B cell (primary cell): ENCODE results near the gene SLC2A1. TPM values are rescaled to one million over a fixed set of nuclear protein-coding genes. Genes with fewer than 3 reads are reported as not detected.

Source experiments
- ATAC-seq: fragments of 200-7000 bp; cut with Tn5 transposase; one replicate; pipeline ENCODE4 v1.10.0; 2021; ENCODE audit warnings: low read depth, mild to moderate bottlenecking, moderate number of reproducible peaks, moderate library complexity
- CTCF ChIA-PET: fragments of 350-600 bp; sonication (Branson Sonifier 250); formaldehyde crosslinking; loops from one replicate; lab custom pipeline; 2021; ENCODE audit warnings: antibody characterized with exemption, inconsistent platforms; lab: Charles Lee
- POLR2A ChIA-PET: fragments of 350-600 bp; sonication (Branson Sonifier 250); formaldehyde crosslinking; loops from one replicate; lab custom pipeline; 2021; ENCODE audit warnings: antibody characterized with exemption; lab: Charles Lee
- DNase-seq: peaks from one replicate; pipeline ENCODE4 v3.0.0; 2013
- H2AFZ ChIP-seq: 2 replicates; pipeline ENCODE4 v1.6.1; 2012; ENCODE audit warnings: mild to moderate bottlenecking, low read depth, low read length; ENCODE audit not compliant: insufficient read depth, poor library complexity, severe bottlenecking
- H3K27ac ChIP-seq, 2 donors: 1 replicate in 1 of 2; 2 replicates in 1 of 2; pipeline ENCODE4 v1.5.1; 2012 to 2013; ENCODE audit warnings: low read length in 2 of 2, mild to moderate bottlenecking in 2 of 2, moderate library complexity in 1 of 2
- H3K27me3 ChIP-seq, 4 experiments: fragments of 200-600 bp in 1 of 4; sonication (generic) in 1 of 4; replicated peaks in 1 of 4; 1 replicate in 2 of 4; 2 replicates in 2 of 4; pipeline versions ENCODE4 v1.6.1 to v1.7.0; 2013 to 2016; ENCODE audit warnings: low read length in 3 of 4, mild to moderate bottlenecking in 2 of 4, mixed read lengths in 1 of 4, moderate library complexity in 1 of 4; ENCODE audit not compliant: insufficient read depth in 4 of 4, control insufficient read depth in 3 of 4; ENCODE audit errors: control extremely low read depth in 1 of 4
- H3K36me3 ChIP-seq, 2 experiments: replicated peaks in 1 of 2; 1 replicate in 1 of 2; 2 replicates in 1 of 2; pipeline versions ENCODE4 v1.6.1 to v1.7.1; 2013; ENCODE audit warnings: low read length in 1 of 2; ENCODE audit not compliant: insufficient read depth in 2 of 2, control insufficient read depth in 1 of 2; ENCODE audit errors: control extremely low read depth in 1 of 2, extremely low read depth in 1 of 2
- H3K4me1 ChIP-seq, 2 donors: fragments of 200-600 bp in 1 of 2; sonication (generic) in 1 of 2; 1 replicate in 1 of 2; 2 replicates in 1 of 2; pipeline versions ENCODE4 v1.5.1 to v1.6.1; 2013 to 2017; ENCODE audit warnings: low read length in 2 of 2; ENCODE audit not compliant: control insufficient read depth in 2 of 2, insufficient read depth in 2 of 2
- H3K4me2 ChIP-seq: replicated peaks from 2 replicates; pipeline ENCODE3; 2012; ENCODE audit warnings: mild to moderate bottlenecking, low read depth, low read length; ENCODE audit not compliant: poor library complexity, severe bottlenecking
- H3K4me3 ChIP-seq, 5 experiments: fragments of 200-600 bp in 1 of 5; sonication (generic) in 1 of 5; 1 replicate in 3 of 5; 2 replicates in 2 of 5; pipeline versions ENCODE4 v1.5.1 to v1.7.0; 2011 to 2016; ENCODE audit warnings: low read length in 4 of 5, mild to moderate bottlenecking in 4 of 5, low read depth in 2 of 5, control low read depth in 1 of 5, moderate library complexity in 1 of 5; ENCODE audit not compliant: insufficient read depth in 1 of 5; ENCODE audit errors: control extremely low read depth in 1 of 5, extremely low read depth in 1 of 5
- H3K79me2 ChIP-seq: fragments of 200-600 bp; sonication (generic); one replicate; pipeline ENCODE4 v1.6.0; 2016; ENCODE audit warnings: low read length; ENCODE audit not compliant: control insufficient read depth, insufficient read depth
- H3K9ac ChIP-seq: fragments of 200-600 bp; sonication (generic); 2 replicates; pipeline ENCODE4 v1.6.1; 2017; ENCODE audit warnings: mild to moderate bottlenecking, low read length, moderate library complexity
- H3K9me3 ChIP-seq, 3 donors: one replicate each; pipeline versions ENCODE4 v1.6.1 to v1.7.1; 2013; ENCODE audit warnings: low read length in 2 of 3; ENCODE audit not compliant: control insufficient read depth in 2 of 3, insufficient read depth in 1 of 3; ENCODE audit errors: control extremely low read depth in 1 of 3
- H4K20me1 ChIP-seq: 2 replicates; pipeline ENCODE4 v1.6.0; 2012; ENCODE audit warnings: mild to moderate bottlenecking, low read length; ENCODE audit not compliant: insufficient read depth, control insufficient read depth, poor library complexity, severe bottlenecking
- H3K27ac Mint-ChIP-seq: one replicate; pipeline ENCODE4 v1.8.0; 2021; ENCODE audit warnings: mixed read lengths
- H3K27me3 Mint-ChIP-seq: one replicate; pipeline ENCODE4 v1.8.0; 2021; ENCODE audit warnings: mixed read lengths
- H3K4me1 Mint-ChIP-seq: one replicate; pipeline ENCODE4 v1.8.0; 2021; ENCODE audit warnings: mixed read lengths
- H3K4me3 Mint-ChIP-seq: one replicate; pipeline ENCODE4 v1.8.0; 2021; ENCODE audit warnings: mixed read lengths
- H3K9me3 Mint-ChIP-seq: one replicate; pipeline ENCODE4 v1.8.0; 2022; ENCODE audit warnings: mixed read lengths; ENCODE audit not compliant: insufficient read depth
- CTCF ChIP-seq: fragments of 200-600 bp; IDR thresholded peaks from one replicate; pipeline ENCODE4 v1.8.0; 2022; ENCODE audit warnings: antibody characterized with exemption, mild to moderate bottlenecking
- EZH2 ChIP-seq: IDR thresholded peaks from 2 replicates; pipeline ENCODE4 v1.6.1; 2012; ENCODE audit warnings: borderline replicate concordance, low read depth, mild to moderate bottlenecking, moderate library complexity, low read length; ENCODE audit not compliant: insufficient read depth, poor library complexity, severe bottlenecking
- WGBS: methylation state at CpG from one replicate; pipeline ENCODE4 v1.1.5; 2013; ENCODE audit warnings: missing lambda C conversion rate; ENCODE audit not compliant: insufficient coverage; 5-methylcytosine and 5-hydroxymethylcytosine counted together
- intact Hi-C: fragments of 100-400 bp; cut with micrococcal nuclease; formaldehyde crosslinking; loops from one replicate; pipeline ENCODE4 v1.10.0; 2022
- polyA plus RNA-seq: library from polyadenylated mRNA; depleted of rRNA; stranded (reverse); fragments of >200 nt; gene quantifications from 2 replicates; pipeline ENCODE4 v1.2.3, GENCODE V29; 2012
- total RNA-seq, 2 donors: library from RNA; stranded (reverse); fragments of 120-200 nt in 1 of 2; gene quantifications; 1 replicate in 1 of 2; 2 replicates in 1 of 2; pipeline versions ENCODE4 v1.2.3 to v1.2.4, GENCODE V29; 2013 to 2022

SLC2A1 gene
- total and polyA plus RNA-seq, 2 donors (not counting 1 experiment from before 2014, with no cell fraction given): 223 to 240 TPM

- DNase-seq (no peak), ATAC-seq (no peak)
- Histone ChIP-seq H3K36me3 (no peaks in the 10 kb centered on the region), H2AFZ (no peak overlapping the region), H3K79me2 (no peaks in the 10 kb centered on the region), H3K4me1 (peaks cover 11 to 18% of the 10 kb centered on the region in 2 donors), H3K9ac (no peak overlapping the region), H4K20me1 (no peaks in the 10 kb centered on the region), H3K4me2 (no peak overlapping the region), H3K4me3 (no peak overlapping the region), H3K27me3 (no peaks in the 10 kb centered on the region), H3K27ac (no peak overlapping the region), H3K9me3 (no peaks in the 10 kb centered on the region)
- Mint-ChIP-seq H3K4me1 (peaks cover 15% of the 10 kb centered on the region), H3K4me3 (no peak overlapping the region), H3K27ac (peak overlapping the region; percentile 26), H3K9me3 (no peaks in the 10 kb centered on the region), H3K27me3 (no peaks in the 10 kb centered on the region)
- WGBS: 86% methylated on average over 7 of the region's 10 CpGs
- TF ChIP-seq CTCF (no peak), EZH2 (no peak)
- ChIA-PET POLR2A (interaction anchor here (0.7 kb wide), 1 partner anchor 16 kb away, joined by 5 read pairs; no protein-coding TSS in a partner anchor), CTCF (interaction anchor here (1.0 to 4.3 kb wide), 2 partner anchors 44 to 107 kb away, joined by 3 to 16 read pairs; no protein-coding TSS in a partner anchor)
- intact Hi-C loops: no loop called here
These were observed 8.3 kb upstream of the SLC2A1 start for GRCh38 chr1:42966688-42967612.

- WGBS: no CpG with 5 or more reads among the region's 1 CpG
- no peaks in the 10 kb centered on the region for H3K9me3 Mint-ChIP-seq
- Histone ChIP-seq H3K4me2 (no peak overlapping the region), H3K79me2 (peaks cover 5% of the 10 kb centered on the region), H3K9ac (no peak overlapping the region), H2AFZ (no peak overlapping the region), H3K9me3 (no peaks in the 10 kb centered on the region), H3K36me3 (no peaks in the 10 kb centered on the region), H3K27ac (no peak overlapping the region), H3K27me3 (no peaks in the 10 kb centered on the region), H3K4me3 (no peak overlapping the region), H3K4me1 (peaks cover 27 to 34% of the 10 kb centered on the region in 2 donors), H4K20me1 (no peaks in the 10 kb centered on the region)
- intact Hi-C loops: no loop called here
- H3K27ac Mint-ChIP-seq: no peak overlapping the region
- TF ChIP-seq CTCF: no peak
- TF ChIP-seq EZH2: no peak
- ATAC-seq (no peak), DNase-seq (no peak)
- ChIA-PET POLR2A (interaction anchor here (0.7 kb wide), 1 partner anchor 9 kb away, joined by 3 read pairs; no protein-coding TSS in a partner anchor), CTCF (interaction anchor here (1.4 to 1.5 kb wide), 2 partner anchors 43 to 108 kb away, joined by 3 to 4 read pairs; no protein-coding TSS in a partner anchor)
- H3K27me3 Mint-ChIP-seq: no peaks in the 10 kb centered on the region
- peaks cover 30% of the 10 kb centered on the region for H3K4me1 Mint-ChIP-seq
- H3K4me3 Mint-ChIP-seq: no peak overlapping the region
These were observed 6.7 kb upstream of the SLC2A1 start for GRCh38 chr1:42965378-42965777.
